Neural cell (in vitro differentiated cells): ENCODE measurements around the gene HAPLN2.

ENCODE experiments used
- EP300 ChIP-seq: fragments of 450-650 bp; conservative IDR thresholded peaks from 2 replicates; pipeline ENCODE4 v1.6.1; 2014; ENCODE audit warnings: antibody characterized with exemption, mild to moderate bottlenecking, moderate library complexity; ENCODE audit not compliant: poor library complexity, severe bottlenecking
- POLR2AphosphoS5 ChIP-seq: IDR thresholded peaks from 2 replicates; pipeline ENCODE4 v1.6.1; 2012
- RAD21 ChIP-seq: fragments of 450-650 bp; conservative IDR thresholded peaks from 2 replicates; pipeline ENCODE4 v1.6.1; 2014; ENCODE audit warnings: antibody characterized with exemption, mild to moderate bottlenecking, moderate library complexity
- TAF1 ChIP-seq: IDR thresholded peaks from 2 replicates; pipeline ENCODE4 v1.6.1; 2012; ENCODE audit warnings: low read depth
- TF ChIP-seq, protein P1 (sequence below): fragments of 450-650 bp; IDR thresholded peaks from 2 replicates; pipeline ENCODE4 v1.5.1; 2014; ENCODE audit warnings: antibody characterized with exemption, mild to moderate bottlenecking, moderate library complexity; ENCODE audit not compliant: poor library complexity, severe bottlenecking

DNA sequence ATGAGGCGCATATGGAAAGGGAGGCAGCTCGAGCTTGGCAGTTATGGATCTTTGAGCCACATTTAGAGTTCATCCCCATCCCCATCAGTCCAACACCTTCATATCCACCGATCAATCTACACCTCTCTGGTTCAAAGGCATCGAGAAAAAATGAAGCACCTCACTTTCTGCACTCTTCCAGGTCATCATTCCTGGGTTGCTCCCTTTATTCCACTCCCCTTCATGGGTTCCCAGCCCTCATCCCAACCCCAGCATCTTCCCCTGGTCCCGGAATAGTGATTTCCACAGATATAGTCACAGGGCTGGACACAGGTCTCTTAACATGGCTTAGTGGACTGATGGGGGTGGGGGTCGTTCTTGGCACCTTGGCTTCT lies 354 bp downstream of the HAPLN2 start:
- TF ChIP-seq POLR2AphosphoS5, result no peak
- TF ChIP-seq, protein P1, sequence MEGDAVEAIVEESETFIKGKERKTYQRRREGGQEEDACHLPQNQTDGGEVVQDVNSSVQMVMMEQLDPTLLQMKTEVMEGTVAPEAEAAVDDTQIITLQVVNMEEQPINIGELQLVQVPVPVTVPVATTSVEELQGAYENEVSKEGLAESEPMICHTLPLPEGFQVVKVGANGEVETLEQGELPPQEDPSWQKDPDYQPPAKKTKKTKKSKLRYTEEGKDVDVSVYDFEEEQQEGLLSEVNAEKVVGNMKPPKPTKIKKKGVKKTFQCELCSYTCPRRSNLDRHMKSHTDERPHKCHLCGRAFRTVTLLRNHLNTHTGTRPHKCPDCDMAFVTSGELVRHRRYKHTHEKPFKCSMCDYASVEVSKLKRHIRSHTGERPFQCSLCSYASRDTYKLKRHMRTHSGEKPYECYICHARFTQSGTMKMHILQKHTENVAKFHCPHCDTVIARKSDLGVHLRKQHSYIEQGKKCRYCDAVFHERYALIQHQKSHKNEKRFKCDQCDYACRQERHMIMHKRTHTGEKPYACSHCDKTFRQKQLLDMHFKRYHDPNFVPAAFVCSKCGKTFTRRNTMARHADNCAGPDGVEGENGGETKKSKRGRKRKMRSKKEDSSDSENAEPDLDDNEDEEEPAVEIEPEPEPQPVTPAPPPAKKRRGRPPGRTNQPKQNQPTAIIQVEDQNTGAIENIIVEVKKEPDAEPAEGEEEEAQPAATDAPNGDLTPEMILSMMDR, result peak; percentile 5
- TF ChIP-seq RAD21, result no peak
- TF ChIP-seq TAF1, result no peak
- TF ChIP-seq EP300, result no peak
